Suprapubic skin (tissue), 4 donors: Measurements from ENCODE around the gene ADCY3. TPM values are rescaled to one million over a fixed set of nuclear protein-coding genes. Genes with fewer than 3 reads are reported as not detected.

Experiments used
- DNase-seq, 2 donors: peaks; one replicate each; pipeline ENCODE4 v3.0.0-alpha.2; 2019; ENCODE audit warnings: low spot score in 2 of 2
- H3K27ac ChIP-seq: fragments of 200-600 bp; sonication (generic); one replicate; pipeline ENCODE4 v1.5.1; 2019
- H3K27me3 ChIP-seq: fragments of 200-600 bp; sonication (generic); one replicate; pipeline ENCODE4 v1.5.1; 2019
- H3K36me3 ChIP-seq: fragments of 200-600 bp; sonication (generic); one replicate; pipeline ENCODE4 v1.5.1; 2019
- H3K4me1 ChIP-seq: fragments of 200-600 bp; sonication (generic); one replicate; pipeline ENCODE4 v1.5.1; 2019
- H3K4me3 ChIP-seq: fragments of 200-600 bp; sonication (generic); one replicate; pipeline ENCODE4 v1.5.1; 2019; ENCODE audit warnings: mild to moderate bottlenecking
- H3K9me3 ChIP-seq: fragments of 200-600 bp; sonication (generic); one replicate; pipeline ENCODE4 v1.5.1; 2019
- CTCF ChIP-seq, 2 donors: fragments of 200-600 bp in 1 of 2; fragments of 450-650 bp in 1 of 2; sonication (generic) in 1 of 2; IDR thresholded peaks; one replicate each; pipeline ENCODE4 v1.5.1; 2016 to 2019; ENCODE audit warnings: antibody characterized with exemption in 2 of 2, mild to moderate bottlenecking in 1 of 2, moderate library complexity in 1 of 2
- EP300 ChIP-seq: sonication (generic); formaldehyde crosslinking; IDR thresholded peaks from one replicate; pipeline ENCODE4 v1.6.1; 2017; ENCODE audit warnings: antibody characterized with exemption
- POLR2A ChIP-seq, 2 donors: fragments of 450-650 bp; IDR thresholded peaks; one replicate each; pipeline ENCODE4 v1.6.1; 2017; ENCODE audit warnings: antibody characterized with exemption in 2 of 2, mild to moderate bottlenecking in 2 of 2, moderate library complexity in 2 of 2
- POLR2AphosphoS5 ChIP-seq, 3 donors: sonication (generic); formaldehyde crosslinking; IDR thresholded peaks; one replicate each; pipeline ENCODE4 v1.6.1; 2017; ENCODE audit warnings: antibody characterized with exemption in 3 of 3
- WGBS: methylation state at CpG from one replicate; pipeline ENCODE4 v1.1.5; 2018; 5-methylcytosine and 5-hydroxymethylcytosine counted together
- total RNA-seq, 4 donors: library from RNA; depleted of rRNA; stranded (reverse); fragments of >200 nt; gene quantifications; one replicate each; pipeline ENCODE4 v1.1.0, GENCODE V29; 2016

Gene ADCY3
- total RNA-seq, 4 donors from 2014 or later, result 45.2 to 108 (median 66.9) TPM

GRCh38 chr2:24883946-24884345 is 36.1 kb downstream of the ADCY3 start:
- no peak overlapping the region for H3K27ac ChIP-seq
- peaks cover 31% of the 10 kb centered on the region for H3K4me1 ChIP-seq
- 42% methylated on average over 4 of the region's 4 CpGs for WGBS
- H3K27me3 ChIP-seq, result no peaks in the 10 kb centered on the region
- H3K4me3 ChIP-seq, result no peak overlapping the region
- no peak for DNase-seq
- no peaks in the 10 kb centered on the region for H3K9me3 ChIP-seq
- no peak for TF ChIP-seq CTCF (IDR thresholded peaks at IDR 0.05)
- no peak for TF ChIP-seq EP300
- TF ChIP-seq POLR2AphosphoS5 (IDR thresholded peaks at IDR 0.05), result no peak
- no peak for TF ChIP-seq POLR2A (IDR thresholded peaks at IDR 0.05)
- H3K36me3 ChIP-seq, result no peaks in the 10 kb centered on the region

- H3K27ac ChIP-seq, result no peak overlapping the region
- no peaks in the 10 kb centered on the region for H3K36me3 ChIP-seq
- H3K9me3 ChIP-seq, result no peaks in the 10 kb centered on the region
- H3K27me3 ChIP-seq, result no peaks in the 10 kb centered on the region
- no peak for TF ChIP-seq POLR2A (IDR thresholded peaks at IDR 0.05)
- no peak for TF ChIP-seq CTCF (IDR thresholded peaks at IDR 0.05)
- TF ChIP-seq POLR2AphosphoS5 (IDR thresholded peaks at IDR 0.05), result no peak
- no peak for TF ChIP-seq EP300
- no peak for DNase-seq
- 80% methylated on average over 9 of the region's 9 CpGs for WGBS
- H3K4me3 ChIP-seq, result no peak overlapping the region
- H3K4me1 ChIP-seq, result peaks cover 31% of the 10 kb centered on the region
These were observed 38.4 kb downstream of the ADCY3 start for GRCh38 chr2:24881623-24882022.

GRCh38 chr2:24881158-24881557 is 38.9 kb downstream of the ADCY3 start:
- H3K27ac ChIP-seq, result no peak overlapping the region
- H3K36me3 ChIP-seq, result no peaks in the 10 kb centered on the region
- no peak for DNase-seq
- TF ChIP-seq CTCF (IDR thresholded peaks at IDR 0.05) (no peak), POLR2AphosphoS5 (IDR thresholded peaks at IDR 0.05) (no peak), EP300 (no peak), POLR2A (IDR thresholded peaks at IDR 0.05) (no peak)
- H3K4me1 ChIP-seq, result peaks cover 31% of the 10 kb centered on the region
- WGBS, result 45% methylated on average over 6 of the region's 6 CpGs
- H3K27me3 ChIP-seq, result no peaks in the 10 kb centered on the region
- no peaks in the 10 kb centered on the region for H3K9me3 ChIP-seq
- no peak overlapping the region for H3K4me3 ChIP-seq

- Histone ChIP-seq H3K4me3 (no peak overlapping the region), H3K36me3 (no peaks in the 10 kb centered on the region), H3K27ac (no peak overlapping the region), H3K4me1 (peaks cover 38% of the 10 kb centered on the region), H3K27me3 (no peaks in the 10 kb centered on the region), H3K9me3 (no peaks in the 10 kb centered on the region)
- WGBS, result 92% methylated on average over 10 of the region's 10 CpGs
- no peak for DNase-seq
- TF ChIP-seq POLR2AphosphoS5 (IDR thresholded peaks at IDR 0.05) (no peak), POLR2A (IDR thresholded peaks at IDR 0.05) (no peak), CTCF (IDR thresholded peaks at IDR 0.05) (no peak)
These were observed 41.7 kb downstream of the ADCY3 start for GRCh38 chr2:24878341-24878740.

- Histone ChIP-seq H3K4me3 (no peak overlapping the region), H3K4me1 (peaks cover 40% of the 10 kb centered on the region), H3K27me3 (no peaks in the 10 kb centered on the region), H3K27ac (no peak overlapping the region), H3K36me3 (no peaks in the 10 kb centered on the region), H3K9me3 (no peaks in the 10 kb centered on the region)
- no peak for DNase-seq
- 81% methylated on average over 7 of the region's 9 CpGs for WGBS
- TF ChIP-seq POLR2AphosphoS5 (IDR thresholded peaks at IDR 0.05), result no peak
- TF ChIP-seq EP300, result no peak
- TF ChIP-seq POLR2A (IDR thresholded peaks at IDR 0.05), result no peak
- TF ChIP-seq CTCF (IDR thresholded peaks at IDR 0.05), result no peak
These were observed 42.4 kb downstream of the ADCY3 start for GRCh38 chr2:24877646-24878045.
